CD4-positive, alpha-beta T cell treated with Interleukin-12 subunit alpha and Interleukin-12 subunit beta, for 1 hour (primary cell): ENCODE data around the gene MEIOSIN.
"Not testable (repeated sequence)": the region's sequence is repeated elsewhere in the genome, so short reads cannot be mapped to it uniquely, and the experiment has no call there.

ENCODE experiments used
- DNase-seq: peaks from one replicate; pipeline ENCODE4 v3.0.0-alpha.2; 2020

The MEIOSIN gene

DNA sequence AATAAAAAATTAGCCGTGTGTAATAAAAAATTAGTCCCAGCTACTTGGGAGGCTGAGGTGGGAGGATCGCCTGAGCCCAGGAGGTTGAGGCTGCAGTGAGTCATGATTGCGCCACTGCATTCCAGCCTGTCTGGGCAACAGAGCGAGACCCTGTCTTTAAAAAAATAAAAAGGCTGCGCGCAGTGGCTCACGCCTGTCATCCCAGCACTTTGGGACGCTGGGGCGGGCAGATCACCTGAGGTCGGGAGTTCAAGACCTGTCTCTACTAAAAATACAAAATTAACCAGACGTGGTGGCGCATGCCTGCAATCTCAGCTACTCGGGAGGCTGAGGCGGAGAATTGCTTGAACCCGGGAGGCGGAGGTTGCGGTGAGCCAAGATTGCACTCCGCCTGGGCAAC is 4.6 kb upstream of the MEIOSIN start:
- not testable (repeated sequence) for DNase-seq

GRCh38 chr19:45729800-45730290 is 3.4 kb upstream of the MEIOSIN start:
- no peak for DNase-seq

DNA sequence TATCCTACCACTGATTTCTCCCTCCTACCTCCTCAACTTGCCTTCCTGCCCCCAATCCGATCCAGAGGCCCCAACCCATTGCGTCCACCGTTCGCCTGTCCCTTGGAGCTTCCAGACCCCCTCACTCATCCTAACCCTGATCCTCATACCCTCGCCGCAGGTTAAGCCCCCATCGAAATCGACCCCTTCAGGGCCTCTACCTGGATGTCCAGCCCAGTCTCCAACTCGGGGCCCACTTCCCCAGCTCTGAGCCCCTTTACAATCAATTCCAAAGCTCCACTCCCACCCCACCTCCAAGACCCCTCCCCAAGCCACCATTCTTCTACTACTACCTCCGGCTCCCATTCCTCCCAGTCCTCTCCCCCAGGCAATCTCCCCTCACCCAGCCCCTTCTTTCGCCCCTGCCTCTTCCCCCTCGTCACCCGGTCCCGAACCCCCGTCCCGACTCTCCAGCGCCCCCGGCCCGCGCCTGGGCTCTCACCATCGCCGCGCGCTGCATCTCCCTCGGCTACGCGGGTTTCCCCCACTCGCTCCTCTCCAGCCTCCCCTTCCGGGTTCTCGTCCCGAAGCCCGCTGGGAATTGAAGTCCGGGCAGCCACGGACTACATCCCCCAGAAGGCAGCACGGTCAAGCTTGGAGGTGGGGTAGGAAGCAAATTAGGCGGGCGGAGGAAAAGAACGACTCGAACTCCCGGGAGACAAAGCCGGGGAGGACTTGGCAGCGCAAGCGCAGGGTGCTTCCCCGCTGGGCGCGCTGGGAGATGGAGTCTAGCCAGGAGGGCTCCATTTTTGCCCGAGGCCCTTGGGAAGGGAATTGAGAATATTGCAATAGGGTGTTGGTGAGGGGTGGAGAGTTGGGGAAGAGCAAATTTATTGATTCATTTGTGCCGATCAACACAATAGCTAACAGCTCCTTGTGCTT is 2.6 kb upstream of the MEIOSIN start, which contains the start of gene FBXO46:
FBXO46 (minus strand) TSS at position 529 of the 921 bp plus-strand sequence. CDS start 17,401 bp downstream, outside the sequence.
- DNase-seq, result peak; percentile 95

GRCh38 chr19:45739498-45740439 is 6.5 kb downstream of the MEIOSIN start:
- DNase-seq, result no peak

DNA sequence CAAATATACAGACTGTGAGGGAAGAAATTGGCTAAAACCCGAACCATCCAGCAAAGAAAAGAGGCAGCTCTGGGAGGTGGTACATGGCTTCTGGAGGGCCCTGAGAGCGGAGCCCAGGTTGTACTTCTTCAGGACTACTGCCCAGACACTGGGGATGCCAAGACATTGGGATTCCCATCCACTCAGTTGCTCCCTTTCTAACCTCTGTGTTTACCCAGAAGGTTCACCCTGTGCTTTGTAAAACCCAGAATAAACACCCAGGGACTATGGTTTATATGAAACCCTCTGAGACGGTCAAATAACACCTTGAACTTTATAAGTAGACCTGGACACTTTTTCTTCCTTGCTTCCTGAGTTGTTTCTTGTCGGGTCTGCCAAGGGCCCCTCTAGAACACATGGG is 9.7 kb downstream of the MEIOSIN start:
- DNase-seq, result no peak

- no peak for DNase-seq
These were observed 12.4 kb downstream of the MEIOSIN start for GRCh38 chr19:45745606-45746005.

DNA sequence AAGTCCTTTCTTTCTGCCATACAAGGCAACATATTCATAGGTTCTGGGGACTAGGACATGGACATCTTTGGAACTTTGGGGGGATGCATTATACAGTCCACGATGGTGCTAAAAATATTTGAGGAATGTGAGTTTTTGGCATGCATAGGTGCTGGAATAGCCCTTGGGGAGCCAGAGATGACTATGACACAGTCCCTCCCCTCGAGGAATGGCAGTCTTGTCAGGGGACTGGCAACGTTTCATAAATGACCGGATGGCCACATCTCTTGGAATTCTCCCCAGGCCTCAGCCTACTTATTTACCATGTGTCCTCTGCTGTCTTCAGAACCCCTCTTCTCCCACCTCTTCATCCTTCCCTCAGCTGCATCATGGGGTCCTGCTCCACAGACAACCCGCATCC is 13.6 kb downstream of the MEIOSIN start:
- DNase-seq, result no peak

GRCh38 chr19:45747513-45747912 is 14.3 kb downstream of the MEIOSIN start:
- no peak for DNase-seq

DNA sequence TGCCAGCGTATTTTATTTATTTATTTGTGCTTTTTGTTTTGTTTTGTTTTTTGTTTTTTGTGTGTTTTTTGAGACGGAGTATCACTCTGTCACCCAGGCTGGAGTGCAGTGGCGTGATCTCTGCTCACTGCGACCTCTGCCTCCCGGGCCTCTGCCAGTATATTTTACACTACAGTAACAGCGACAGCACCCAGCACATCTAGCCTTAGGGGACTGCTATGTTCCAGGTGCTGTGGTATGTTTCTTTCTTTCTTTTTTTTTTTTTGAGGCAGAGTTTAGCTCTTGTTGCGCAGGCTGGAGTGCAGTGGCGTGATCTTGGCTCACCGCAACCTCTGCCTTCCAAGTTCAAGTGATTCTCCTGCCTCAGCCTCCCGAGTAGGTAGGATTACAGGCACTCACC is 18.2 kb downstream of the MEIOSIN start:
- not testable (repeated sequence) for DNase-seq

DNA sequence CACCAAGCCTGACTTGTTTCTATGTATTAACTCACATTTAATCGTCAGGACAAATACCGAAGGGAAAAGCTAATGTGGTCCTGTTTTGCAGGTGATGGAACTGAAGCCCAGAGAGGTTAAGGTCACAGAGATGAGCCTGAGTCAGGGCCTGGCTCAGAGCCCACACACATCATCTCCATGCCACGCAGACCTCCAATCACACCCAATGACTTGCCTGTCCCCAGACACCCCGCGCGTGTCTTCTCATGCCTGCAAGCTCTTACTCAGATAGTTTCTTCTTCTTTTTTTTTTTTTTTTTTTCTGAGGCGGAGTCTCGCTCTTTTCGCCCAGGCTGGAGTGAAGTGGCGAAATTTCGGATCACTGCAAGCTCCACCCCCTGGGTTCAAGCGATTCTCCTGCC is 19.4 kb downstream of the MEIOSIN start:
- no peak for DNase-seq

GRCh38 chr19:45753548-45753947 is 20.3 kb downstream of the MEIOSIN start:
- DNase-seq, result no peak

- no peak for DNase-seq
These were observed 21.1 kb downstream of the MEIOSIN start for GRCh38 chr19:45754323-45754722.

GRCh38 chr19:45757695-45758094 is 24.5 kb downstream of the MEIOSIN start:
- no peak for DNase-seq

- no peak for DNase-seq
These were observed 25.7 kb downstream of the MEIOSIN start for GRCh38 chr19:45758921-45759320.

- no peak for DNase-seq
These were observed 28.5 kb downstream of the MEIOSIN start for GRCh38 chr19:45761714-45762113.

DNA sequence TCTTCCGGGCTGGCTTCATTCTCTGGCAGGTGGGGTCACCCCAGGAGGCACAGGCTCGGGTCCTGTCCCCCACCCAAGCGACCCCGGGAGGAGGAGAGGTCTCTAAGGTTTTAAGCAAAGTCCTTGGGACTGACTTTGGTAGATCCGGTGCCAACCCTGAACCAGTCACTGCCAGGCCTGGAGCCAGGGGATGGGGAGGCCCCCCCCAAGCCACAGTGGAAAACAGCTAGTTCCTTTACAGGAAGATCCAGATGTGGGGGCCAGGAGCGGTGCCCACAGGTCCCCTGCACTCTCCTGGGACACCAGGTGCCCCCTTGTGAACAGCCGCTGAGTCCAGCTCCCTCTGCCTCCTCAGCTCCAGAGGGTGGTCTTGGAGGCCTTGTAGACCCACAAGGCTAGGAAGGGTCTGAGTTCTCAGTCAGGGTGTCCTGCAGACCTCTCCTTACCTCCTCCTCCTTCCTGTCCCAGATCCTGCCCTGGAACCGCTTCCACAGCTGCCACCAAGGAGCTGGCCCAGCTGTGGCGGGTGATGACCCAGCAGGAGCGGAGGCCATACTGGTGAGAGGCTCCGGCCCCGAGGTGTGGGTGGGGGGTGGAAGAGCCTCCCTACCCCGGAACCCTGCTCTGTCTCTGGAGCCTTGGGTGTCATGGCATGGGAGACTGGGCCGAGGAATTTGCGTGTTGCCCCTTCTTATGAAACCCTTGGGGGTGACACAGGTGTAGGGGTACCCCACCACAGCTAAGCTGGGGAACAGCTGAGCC is 29.8 kb downstream of the MEIOSIN start:
- no peak for DNase-seq

DNA sequence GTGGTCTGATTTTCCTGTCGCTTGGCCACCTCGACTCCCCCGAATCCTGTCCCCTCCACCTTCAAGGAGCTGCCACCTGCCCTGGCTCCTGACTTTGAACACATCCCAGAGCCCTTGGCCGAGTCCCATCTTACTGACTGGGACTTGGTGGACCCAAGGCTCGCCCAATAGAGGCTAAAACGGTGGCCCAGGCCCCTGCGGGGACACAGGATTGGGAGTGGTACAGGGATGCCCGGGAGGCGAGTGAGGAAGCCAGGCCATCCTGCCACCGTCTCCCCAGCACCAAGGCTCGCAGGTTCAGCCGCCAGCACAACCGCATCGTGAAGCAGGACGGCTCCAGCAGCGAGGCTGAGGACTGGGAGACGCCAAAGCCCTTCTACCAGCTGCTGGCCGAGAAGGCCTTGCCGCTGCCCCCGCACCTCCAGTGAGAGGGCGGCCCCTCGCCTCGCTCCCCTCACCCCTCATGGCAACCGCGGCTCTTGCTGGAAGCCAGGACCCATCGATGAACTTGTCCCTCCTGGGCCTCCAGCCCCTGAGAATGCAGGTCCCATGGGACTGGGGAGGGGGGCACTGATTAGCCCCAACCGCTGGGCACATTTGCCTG is 30.6 kb downstream of the MEIOSIN start:
- DNase-seq, result no peak

- DNase-seq, result no peak
These were observed 31.2 kb downstream of the MEIOSIN start for GRCh38 chr19:45764475-45764874.

- DNase-seq, result no peak
These were observed 31.9 kb downstream of the MEIOSIN start for GRCh38 chr19:45764945-45765701.

GRCh38 chr19:45765702-45766295 is 32.6 kb downstream of the MEIOSIN start:
- no peak for DNase-seq
